ENCODE results near the gene COMMD3. TPM values are rescaled to one million over a fixed set of nuclear protein-coding genes. Genes with fewer than 3 reads are reported as not detected.
A peak's percentile ranks its signal among the peaks of the same experiment; 100 is the strongest.

Gene COMMD3
- total and polyA plus RNA-seq, 2 of the 8 experiments (the other 6 are each of a cell fraction or from before 2014, with no cell fraction given) = 2.3 to 2.7 TPM

DNA sequence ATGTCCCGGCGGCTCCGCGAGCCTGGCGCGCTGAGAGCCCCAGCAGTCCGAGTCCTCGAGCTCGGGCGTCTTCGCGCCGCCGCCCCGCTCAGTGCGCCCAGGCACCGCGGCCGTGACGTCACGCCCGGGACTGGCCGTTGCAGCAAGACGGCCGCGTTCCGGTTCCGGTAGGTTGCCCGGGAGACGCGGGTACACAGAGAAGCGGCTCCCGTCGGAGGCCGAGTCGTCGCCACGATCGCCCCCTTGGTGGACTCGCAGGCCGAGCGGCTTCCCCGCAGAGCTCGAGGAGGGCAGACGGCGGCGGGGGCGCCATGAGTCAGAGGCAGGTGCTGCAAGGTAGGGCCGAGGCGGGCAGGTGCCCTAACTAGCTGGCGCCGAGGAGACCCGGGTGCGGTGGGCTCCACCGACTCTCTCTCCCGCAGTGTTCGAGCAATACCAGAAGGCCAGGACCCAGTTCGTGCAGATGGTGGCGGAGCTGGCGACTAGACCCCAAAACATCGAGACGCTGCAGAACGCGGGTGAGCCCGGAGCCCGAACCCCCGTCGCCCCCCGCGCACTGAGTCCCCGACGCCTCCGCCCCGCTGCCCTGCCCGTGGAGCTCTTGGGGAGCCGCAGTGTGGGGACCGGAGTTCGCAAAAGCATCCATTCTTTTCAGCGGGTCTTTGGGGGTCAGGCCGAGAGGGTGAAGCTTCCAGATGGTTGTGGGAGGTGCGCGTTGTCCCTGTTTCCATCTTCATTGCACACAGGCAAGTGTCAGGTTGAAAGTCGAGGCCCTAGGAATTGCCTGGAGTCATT lies 29.3 kb downstream of the COMMD3 start, which contains the start of gene SPAG6:
Gene SPAG6, plus strand, starts transcription at position 196 of the 795 bp plus-strand sequence. Its CDS starts 116 bp downstream, at position 312.
- H2BK5ac ChIP-seq (ENCODE audit: low read depth, low read length) = no peak within 1 kb of the TSS
- no peak within 1 kb of the TSS for H4K8ac ChIP-seq (ENCODE audit: extremely low read depth, insufficient read depth, low read length)
- H2AFZ ChIP-seq (ENCODE audit: low read length) = no peak within 1 kb of the TSS
- DNase-seq (ENCODE audit: low read depth in 1 of 2, low spot score in 2 of 2) (peak in 1 of 2 experiments; percentile 89), FAIRE-seq (peak; percentile 28)
- H4K5ac ChIP-seq (ENCODE audit: insufficient read length, low read depth, low read length) = no peak within 1 kb of the TSS
- H3K36me3 ChIP-seq (ENCODE audit: control insufficient read depth in 2 of 4, insufficient read depth in 4 of 4, low read length in 3 of 4) = no peaks in the 10 kb centered on the region; a peak in 1 of 8 replicates
- no peaks in the 10 kb centered on the region for H3K79me1 ChIP-seq (ENCODE audit: low read depth, low read length)
- no peak within 1 kb of the TSS for H3K27ac ChIP-seq (ENCODE audit: low read depth, low read length)
- no peak within 1 kb of the TSS for H3K18ac ChIP-seq (ENCODE audit: extremely low read depth, low read length)
- no peak within 1 kb of the TSS for H2BK15ac ChIP-seq (ENCODE audit: low read length)
- WGBS, 2 experiments (ENCODE audit: extremely low coverage in 1 of 2, insufficient coverage in 1 of 2, insufficient read length in 1 of 2, insufficient replicate concordance in 2 of 2, low coverage in 1 of 2, low lambda C conversion rate in 2 of 2, missing lambda C conversion rate in 1 of 2) = 4% methylated on average over 42 of the region's 83 CpGs; no CpG with 5 or more reads in 1 of the 2 experiments
- no peak within 1 kb of the TSS for H4K91ac ChIP-seq (replicated peaks; ENCODE audit: insufficient read length, low read length)
- no peak within 1 kb of the TSS for H3K23ac ChIP-seq (ENCODE audit: insufficient read length)
- H3K9me3 ChIP-seq (ENCODE audit: insufficient read depth in 2 of 2, low read depth in 1 of 2, low read length in 1 of 2) = no peaks in the 10 kb centered on the region; a peak in 1 of 4 replicates
- H2BK120ac ChIP-seq (replicated peaks; ENCODE audit: low read depth, low read length) = no peak within 1 kb of the TSS
- H3K79me2 ChIP-seq (ENCODE audit: control insufficient read depth in 1 of 2, insufficient read depth in 2 of 2, low read length in 2 of 2) = no peaks in the 10 kb centered on the region
- peak within 1 kb of the TSS; percentile 75 to 89 for H3K4me2 ChIP-seq (ENCODE audit: insufficient read depth in 1 of 2, low read depth in 2 of 2, low read length in 2 of 2)
- H3K56ac ChIP-seq (replicated peaks; ENCODE audit: insufficient read length, low read depth, low read length) = no peak within 1 kb of the TSS
- peak within 1 kb of the TSS; percentile 22 for H3K4ac ChIP-seq (replicated peaks; ENCODE audit: insufficient read length, low read depth, low read length)
- H4K20me1 ChIP-seq (replicated peaks in 1 of 2; ENCODE audit: control insufficient read depth in 1 of 2, insufficient read depth in 2 of 2, low read length in 2 of 2) = peaks cover 2 to 8% of the 10 kb centered on the region in 2 experiments
- no peak within 1 kb of the TSS for H2BK12ac ChIP-seq (ENCODE audit: low read depth, low read length)
- H2BK20ac ChIP-seq (ENCODE audit: low read length) = no peak within 1 kb of the TSS
- peaks cover 44 to 84% (median 68%) of the 10 kb centered on the region in 4 experiments for H3K27me3 ChIP-seq (replicated peaks in 1 of 4; ENCODE audit: control insufficient read depth in 3 of 4, extremely low read depth in 1 of 4, insufficient read depth in 3 of 4, low read length in 3 of 4)
- POLR2A ChIA-PET (ENCODE audit: partially characterized antibody) = interaction anchor here (0.7 kb wide), 1 partner anchor 91 kb away, joined by 3 read pairs; no protein-coding TSS in a partner anchor
- peak within 1 kb of the TSS; percentile 51 to 64 (median 54) for H3K4me3 ChIP-seq (ENCODE audit: extremely low read depth in 1 of 4, insufficient read depth in 2 of 4, low read depth in 3 of 4, low read length in 4 of 4)
- H3K9ac ChIP-seq (replicated peaks in 1 of 4; ENCODE audit: extremely low read depth in 1 of 4, low read depth in 3 of 4, low read length in 3 of 4) = peak within 1 kb of the TSS in 2 of 4 experiments; percentile 20 to 33; a peak in 1 of 7 replicates
- peaks cover 0 to 5% (median 3%) of the 10 kb centered on the region in 4 experiments; a peak in 3 of 7 replicates for H3K4me1 ChIP-seq (replicated peaks in 1 of 4; ENCODE audit: control insufficient read depth in 3 of 4, insufficient read depth in 4 of 4, low read length in 3 of 4)
- no peak within 1 kb of the TSS for H3K14ac ChIP-seq (ENCODE audit: insufficient read length)
- H2AK5ac ChIP-seq (ENCODE audit: low read depth, low read length) = no peak within 1 kb of the TSS
- peaks cover 7% of the 10 kb centered on the region; the same call in 1 of the 2 replicates for H3K23me2 ChIP-seq (ENCODE audit: low read depth, low read length)
- CTCF ChIA-PET (ENCODE audit: partially characterized antibody) = interaction anchor here (1.1 to 1.5 kb wide), 4 partner anchors 21 to 629 kb away, joined by 3 to 7 read pairs (median 4); no protein-coding TSS in a partner anchor
- TF ChIP-seq SAP30 (IDR thresholded peaks at IDR 0.05; ENCODE audit: insufficient read depth, insufficient replicate concordance, low read length) (no peak), EGR1 (IDR thresholded peaks at IDR 0.05; ENCODE audit: borderline replicate concordance, low read depth, low read length) (no peak), SIRT6 (IDR thresholded peaks at IDR 0.05; ENCODE audit: low read length) (no peak), SRF (IDR thresholded peaks at IDR 0.05; ENCODE audit: low read depth, low read length) (no peak), NRF1 (IDR thresholded peaks at IDR 0.05; ENCODE audit: low read depth, low read length) (no peak), TEAD4 (IDR thresholded peaks at IDR 0.05; ENCODE audit: low read depth, low read length) (no peak), KDM4A (IDR thresholded peaks at IDR 0.05; ENCODE audit: low read depth, low read length, severe bottlenecking) (peak; percentile 98), YY1 (IDR thresholded peaks at IDR 0.05; ENCODE audit: low read depth, low read length) (no peak), TAF7 (optimal IDR thresholded peaks at IDR 0.05; ENCODE audit: borderline replicate concordance, low read depth, low read length) (no peak), HDAC6 (IDR thresholded peaks at IDR 0.05; ENCODE audit: low read depth, low read length) (no peak), CHD1 (IDR thresholded peaks at IDR 0.05; ENCODE audit: low read depth, low read length) (no peak)
- TF ChIP-seq, protein P1, sequence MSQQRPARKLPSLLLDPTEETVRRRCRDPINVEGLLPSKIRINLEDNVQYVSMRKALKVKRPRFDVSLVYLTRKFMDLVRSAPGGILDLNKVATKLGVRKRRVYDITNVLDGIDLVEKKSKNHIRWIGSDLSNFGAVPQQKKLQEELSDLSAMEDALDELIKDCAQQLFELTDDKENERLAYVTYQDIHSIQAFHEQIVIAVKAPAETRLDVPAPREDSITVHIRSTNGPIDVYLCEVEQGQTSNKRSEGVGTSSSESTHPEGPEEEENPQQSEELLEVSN (IDR thresholded peaks at IDR 0.05) = peak; percentile 96

Measured in H1 (cell line).